ENCODE measurements around the gene COPG2. TPM values are rescaled to one million over a fixed set of nuclear protein-coding genes. Genes with fewer than 3 reads are reported as not detected.
"Not testable (repeated sequence)": the region's sequence is repeated elsewhere in the genome, so short reads cannot be mapped to it uniquely, and the experiment has no call there.

Gene COPG2, protein sequence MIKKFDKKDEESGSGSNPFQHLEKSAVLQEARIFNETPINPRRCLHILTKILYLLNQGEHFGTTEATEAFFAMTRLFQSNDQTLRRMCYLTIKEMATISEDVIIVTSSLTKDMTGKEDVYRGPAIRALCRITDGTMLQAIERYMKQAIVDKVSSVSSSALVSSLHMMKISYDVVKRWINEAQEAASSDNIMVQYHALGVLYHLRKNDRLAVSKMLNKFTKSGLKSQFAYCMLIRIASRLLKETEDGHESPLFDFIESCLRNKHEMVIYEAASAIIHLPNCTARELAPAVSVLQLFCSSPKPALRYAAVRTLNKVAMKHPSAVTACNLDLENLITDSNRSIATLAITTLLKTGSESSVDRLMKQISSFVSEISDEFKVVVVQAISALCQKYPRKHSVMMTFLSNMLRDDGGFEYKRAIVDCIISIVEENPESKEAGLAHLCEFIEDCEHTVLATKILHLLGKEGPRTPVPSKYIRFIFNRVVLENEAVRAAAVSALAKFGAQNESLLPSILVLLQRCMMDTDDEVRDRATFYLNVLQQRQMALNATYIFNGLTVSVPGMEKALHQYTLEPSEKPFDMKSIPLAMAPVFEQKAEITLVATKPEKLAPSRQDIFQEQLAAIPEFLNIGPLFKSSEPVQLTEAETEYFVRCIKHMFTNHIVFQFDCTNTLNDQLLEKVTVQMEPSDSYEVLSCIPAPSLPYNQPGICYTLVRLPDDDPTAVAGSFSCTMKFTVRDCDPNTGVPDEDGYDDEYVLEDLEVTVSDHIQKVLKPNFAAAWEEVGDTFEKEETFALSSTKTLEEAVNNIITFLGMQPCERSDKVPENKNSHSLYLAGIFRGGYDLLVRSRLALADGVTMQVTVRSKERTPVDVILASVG
- total RNA-seq: 16.0 and 22.3 TPM in 2 replicates

DNA sequence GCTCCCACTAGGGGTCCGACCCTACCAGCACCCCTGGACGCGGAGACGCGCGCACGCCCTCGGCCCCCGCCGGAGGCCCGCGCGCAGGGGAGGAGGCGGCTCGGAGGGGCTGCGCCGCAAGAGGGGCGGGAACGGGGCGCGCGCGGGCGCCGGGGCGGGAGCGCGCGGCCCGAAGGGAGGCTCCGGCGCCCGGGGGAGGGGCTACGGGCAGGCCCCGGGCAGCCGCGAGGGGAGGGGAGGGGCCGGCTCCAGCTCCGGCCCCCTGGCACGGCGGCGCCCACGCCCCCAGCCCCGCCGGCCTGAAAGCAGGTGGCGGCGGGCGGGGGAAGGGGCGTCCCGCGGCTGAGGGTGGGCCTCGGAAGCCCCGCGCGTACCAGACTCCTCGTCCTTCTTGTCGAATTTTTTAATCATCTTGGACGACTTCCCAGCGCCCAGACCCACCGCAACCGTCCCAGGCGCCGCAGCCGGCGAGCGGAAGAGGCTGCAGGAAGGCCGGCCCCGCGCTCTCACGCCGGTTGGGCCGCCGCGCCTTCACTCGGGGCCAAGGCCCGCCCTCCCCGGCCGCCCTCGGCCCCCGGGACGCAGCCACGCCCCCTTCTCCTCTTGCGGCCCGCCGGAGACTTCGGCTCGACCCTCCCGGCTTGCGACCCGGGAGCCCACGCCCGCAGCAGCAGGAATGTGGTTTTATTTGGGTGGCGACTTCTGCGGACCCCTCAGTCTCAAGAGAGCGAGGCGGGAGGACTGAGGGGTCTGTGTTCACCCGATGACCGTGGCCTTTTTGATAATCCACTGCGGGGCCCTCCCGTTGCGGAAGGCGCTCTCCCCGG, at the start of gene COPG2:
TSS of gene COPG2 (minus strand) at position 491 of the 827 bp plus-strand sequence. CDS start at position 411, 80 bp downstream.
- peak; percentile 90 for DNase-seq

DNA sequence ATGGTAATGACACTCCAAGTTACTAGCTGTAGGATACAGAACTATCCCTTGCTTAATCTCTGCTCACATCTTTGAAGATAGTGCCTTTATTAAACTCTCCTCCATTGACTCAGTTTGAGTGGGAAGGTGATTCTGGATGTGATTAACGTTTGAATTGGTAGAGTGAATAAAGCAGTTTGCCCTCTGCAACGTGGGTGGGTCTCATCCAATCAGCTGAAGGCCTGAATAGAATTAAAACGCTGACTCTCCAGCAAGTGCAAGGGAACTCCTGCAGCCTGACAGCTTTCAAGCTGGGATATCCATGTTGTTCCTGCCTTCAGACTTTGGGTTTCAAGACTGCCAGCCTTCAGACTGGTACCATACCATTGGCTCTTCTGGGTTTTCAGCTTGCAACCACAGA, 43.9 kb upstream of the COPG2 start:
- no peak for DNase-seq

DNA sequence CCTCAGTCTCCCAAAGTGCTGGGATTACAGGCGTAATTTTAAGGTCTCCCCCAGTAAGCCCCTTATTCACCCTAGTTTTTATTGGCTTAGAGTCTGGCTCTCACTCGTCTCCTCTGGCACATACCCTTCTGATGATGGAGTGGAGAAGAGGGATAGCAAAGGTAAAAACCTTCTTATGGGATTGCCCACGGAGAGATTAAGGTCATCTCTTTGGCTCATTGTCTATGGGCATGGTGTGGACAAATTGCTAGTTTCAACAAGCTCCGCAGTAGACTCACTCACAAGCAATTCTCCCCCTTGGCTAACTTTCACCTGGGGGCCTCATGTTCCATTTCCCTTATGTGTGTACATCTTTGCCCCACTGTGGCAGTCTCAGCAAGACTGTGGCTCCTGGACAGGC, 40.2 kb upstream of the COPG2 start:
- no peak for DNase-seq

DNA sequence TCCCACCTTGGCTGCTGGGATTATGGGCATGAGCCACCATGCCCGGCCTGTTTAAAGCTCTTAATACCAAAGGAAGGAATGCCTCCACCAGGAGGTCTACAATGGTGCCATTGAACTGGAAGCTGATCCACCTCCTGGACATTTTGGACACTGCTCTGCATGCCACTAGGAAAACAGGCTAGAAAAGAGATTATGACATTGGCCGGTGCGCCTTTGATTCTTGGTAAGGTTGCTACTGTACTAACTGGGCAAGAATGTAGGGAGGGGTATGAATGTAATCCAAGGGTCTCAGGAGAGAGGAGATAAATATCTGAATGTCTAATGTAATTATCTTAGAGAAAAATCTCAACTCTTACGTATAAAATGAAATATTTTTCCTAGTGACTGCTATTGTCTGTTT, 39.5 kb upstream of the COPG2 start:
- DNase-seq: no peak

DNA sequence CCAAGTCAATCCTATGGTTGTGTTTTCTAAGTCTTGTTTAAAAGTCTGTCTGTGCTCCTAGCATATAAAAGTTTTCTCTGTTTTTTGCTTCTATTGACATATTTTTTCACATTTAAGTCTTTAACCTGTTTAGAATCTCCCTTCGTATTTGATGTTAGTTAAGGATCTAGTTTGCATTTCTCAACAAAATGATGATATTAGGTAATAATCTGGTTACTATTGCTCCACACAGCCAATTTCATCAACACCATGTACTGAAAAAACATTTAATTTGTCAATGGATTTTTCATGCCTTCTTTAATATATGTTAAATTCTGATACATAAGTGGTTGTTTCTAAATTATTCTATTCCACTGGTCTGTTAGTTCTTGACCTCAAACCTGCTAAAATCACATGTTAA, 35.3 kb upstream of the COPG2 start:
- DNase-seq: no peak

DNA sequence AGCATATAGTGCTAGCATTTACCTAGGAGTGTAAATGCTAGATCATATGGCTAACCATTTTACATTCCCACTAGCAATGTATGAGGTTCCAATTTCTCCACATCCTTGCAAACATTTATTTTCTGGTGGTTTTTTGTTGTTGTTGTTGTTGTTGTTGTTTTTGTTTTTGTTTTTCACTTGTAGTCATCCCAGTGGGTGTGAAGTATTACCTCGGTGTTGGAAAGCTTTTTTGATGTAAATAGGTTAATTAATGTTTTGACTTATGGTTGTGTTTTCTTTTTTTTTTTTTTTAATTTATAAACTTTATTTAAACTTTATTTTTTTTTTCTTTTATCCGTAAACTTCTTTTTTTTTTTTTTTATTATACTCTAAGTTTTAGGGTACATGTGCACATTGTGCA, 33.1 kb upstream of the COPG2 start:
- no peak for DNase-seq

DNA sequence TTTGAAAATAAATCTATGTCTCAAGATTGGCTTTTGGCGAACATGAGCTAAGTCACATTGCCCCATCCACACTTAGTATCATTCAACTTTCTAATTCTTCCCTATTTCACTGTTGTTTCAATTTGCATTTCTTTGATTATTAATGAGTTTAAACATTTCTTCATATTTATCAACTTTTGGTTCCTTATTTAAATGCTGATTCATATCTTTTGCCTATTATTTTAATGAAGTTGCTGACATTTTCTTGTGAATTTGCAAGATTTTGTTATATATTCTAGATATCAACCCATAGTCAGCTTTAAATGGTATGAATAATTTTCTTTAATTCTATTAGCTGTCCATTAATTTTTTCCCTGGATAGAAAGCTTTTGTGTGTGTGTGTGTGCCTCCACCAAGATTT, 32.2 kb upstream of the COPG2 start:
- no peak for DNase-seq

DNA sequence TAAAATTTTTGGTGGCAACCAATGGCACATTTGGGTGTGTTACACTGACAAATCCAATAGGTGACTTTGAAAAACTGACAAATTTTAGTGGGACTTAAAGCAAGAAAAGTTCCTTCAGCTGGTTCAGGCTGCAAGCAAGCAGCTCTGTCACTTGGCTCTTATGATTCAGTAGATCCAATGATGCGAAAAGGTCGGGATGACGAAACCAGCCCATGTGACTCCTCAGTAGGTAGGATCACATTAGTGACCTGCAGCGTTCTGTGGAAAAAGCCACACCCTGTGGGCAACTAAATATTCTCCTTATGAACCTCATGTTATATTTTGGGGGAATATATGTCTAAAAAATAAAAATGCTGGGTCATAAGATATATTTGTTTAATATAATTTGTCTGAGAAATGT, 31.1 kb upstream of the COPG2 start:
- no peak for DNase-seq

DNA sequence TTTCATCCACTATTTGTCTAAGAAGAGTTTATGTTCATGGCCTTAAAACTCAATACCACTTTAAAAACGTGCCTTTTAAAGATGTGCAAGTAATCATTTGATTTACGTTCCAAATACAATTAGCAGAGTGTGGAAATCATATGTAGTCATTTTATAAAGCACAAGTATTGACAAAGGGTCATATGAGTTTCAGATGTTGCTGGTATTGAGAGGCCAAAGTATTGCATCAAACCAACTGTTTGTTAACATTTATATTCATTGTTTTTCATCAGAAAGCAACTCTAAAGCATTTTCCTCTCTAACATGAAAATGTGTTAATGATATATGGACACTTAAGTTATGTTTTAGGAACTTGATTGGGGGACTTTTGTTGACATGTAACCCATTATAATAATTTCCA, 29.3 kb upstream of the COPG2 start:
- DNase-seq: no peak

DNA sequence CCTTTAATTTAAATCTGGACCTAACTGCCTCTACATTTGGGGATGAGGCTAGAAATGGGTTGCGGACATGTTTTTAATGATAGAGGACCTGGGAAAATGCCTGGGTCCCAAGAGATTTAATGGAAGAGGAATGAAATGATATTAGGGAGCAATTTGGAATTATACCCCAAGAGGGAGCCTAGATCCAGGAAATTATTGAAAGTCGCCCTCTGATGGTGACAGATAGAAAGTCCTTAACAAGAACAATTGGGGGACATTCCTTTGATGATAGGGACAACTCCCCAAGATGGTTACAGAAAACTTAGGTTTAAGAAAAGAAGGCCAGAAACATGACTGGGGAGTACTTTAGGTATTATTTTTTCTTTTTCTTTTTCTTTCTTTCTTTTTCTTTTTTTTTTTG, 27.3 kb upstream of the COPG2 start:
- peak; percentile 68 for DNase-seq

DNA sequence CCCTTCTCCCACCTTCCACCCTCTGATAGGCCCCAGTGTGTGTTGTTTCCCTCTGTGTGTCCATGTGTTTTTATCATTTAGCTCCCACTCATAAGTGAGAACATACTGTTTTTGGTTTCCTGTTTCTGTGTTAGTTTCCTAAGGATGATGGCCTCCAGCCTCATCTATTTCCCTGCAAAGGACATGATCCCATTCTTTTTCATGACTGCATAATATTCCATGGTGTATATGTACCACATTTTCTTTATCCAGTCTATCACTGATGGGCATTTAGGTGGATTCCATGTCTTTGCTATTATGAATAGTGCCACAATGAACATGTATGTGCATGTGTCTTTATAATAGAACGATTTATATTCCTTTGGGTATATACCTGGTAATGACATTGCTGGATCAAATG, 23.8 kb upstream of the COPG2 start:
- DNase-seq: not testable (repeated sequence)

DNA sequence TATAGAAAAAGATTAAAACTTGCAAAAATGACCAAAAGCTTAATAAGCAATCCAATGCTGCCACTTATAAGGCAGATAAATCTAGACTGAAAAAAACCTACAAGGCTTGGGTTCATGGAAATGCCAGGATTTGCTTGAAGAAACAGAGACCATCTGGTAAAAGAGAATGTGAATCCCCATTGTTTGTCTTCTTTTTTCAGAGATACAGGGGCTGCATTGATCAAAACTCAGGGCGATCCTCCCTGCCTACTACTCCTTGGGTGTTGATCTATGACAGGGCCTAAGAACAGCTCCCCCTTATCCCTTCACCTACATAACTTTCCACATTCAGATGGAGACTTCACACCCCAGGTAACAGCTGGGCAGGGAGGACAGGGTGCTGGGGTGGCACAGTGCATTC, 21.1 kb upstream of the COPG2 start:
- no peak for DNase-seq

DNA sequence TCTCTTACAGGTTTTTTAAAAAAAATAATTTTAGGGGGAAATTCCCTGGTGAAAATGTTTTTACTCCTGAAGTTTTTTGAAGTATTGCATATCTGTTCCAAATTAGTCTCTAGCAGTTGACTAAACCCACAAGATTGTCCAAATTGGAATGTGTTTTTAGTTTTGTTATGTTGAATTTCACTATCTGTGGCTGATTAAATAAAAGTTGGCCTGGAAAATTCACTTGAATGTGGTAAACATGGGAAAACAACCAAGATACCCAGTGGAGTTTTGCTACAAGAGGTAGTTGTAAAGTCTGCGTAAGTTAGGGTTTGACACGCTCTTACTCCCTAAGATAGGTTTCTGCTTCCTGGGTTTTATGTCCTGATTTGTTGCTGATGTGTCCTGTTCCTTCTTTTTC, 14.5 kb upstream of the COPG2 start:
- no peak for DNase-seq

DNA sequence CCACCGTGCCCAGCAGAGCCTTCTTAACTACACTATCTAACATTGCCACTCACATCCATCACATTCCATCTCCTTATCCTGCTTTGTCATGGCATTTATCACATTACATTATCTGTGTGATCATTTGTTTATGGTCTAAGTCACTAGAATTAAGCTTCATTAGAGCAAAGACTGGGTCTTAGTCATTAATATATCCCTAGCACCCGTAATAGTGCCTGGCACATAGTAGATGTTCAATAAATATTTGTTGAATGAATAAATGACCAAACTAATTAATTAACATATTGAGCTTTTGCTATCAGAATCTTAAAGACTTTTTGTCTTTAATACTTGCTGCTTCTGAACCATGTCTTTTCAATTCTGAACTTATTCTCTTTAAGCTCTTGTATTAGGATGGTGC, 5.9 kb upstream of the COPG2 start:
- no peak for DNase-seq

DNA sequence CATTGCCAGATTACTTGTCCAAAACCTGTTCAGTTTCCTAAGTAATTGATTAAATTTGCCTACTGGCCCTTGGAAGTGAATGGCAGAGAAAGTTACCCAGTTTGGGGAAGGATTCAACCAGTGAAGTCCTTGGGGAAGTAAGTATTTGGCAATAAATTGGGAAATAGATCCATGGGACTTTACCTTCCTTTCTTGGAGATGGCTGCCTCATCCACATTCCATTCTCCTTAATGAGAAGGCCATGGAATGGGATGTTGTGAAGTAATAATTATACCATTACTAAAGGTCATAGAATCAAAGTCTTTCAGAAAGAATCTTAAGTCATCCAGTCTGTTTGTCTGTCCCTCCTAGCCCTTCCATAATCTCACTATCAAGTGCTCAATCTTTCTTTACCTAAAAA, 4.5 kb upstream of the COPG2 start:
- DNase-seq: no peak

DNA sequence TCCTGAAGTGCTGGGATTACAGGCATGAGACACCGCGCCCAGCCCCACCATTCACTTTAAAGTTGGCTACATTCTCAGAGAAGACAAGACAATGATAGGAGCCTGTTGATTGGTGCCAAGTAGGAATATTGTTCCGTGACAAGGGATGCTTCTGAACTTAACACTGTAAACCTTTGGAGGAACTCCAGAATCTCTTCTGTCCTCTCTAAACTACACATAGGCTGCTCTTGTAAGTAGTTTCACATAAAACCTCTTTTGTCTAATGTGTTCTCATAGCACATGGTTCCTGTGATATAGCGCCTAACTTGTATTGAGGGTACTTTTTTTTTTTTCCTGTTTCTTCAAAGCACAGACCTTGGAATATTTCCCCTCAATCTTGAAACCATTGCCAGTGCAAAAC, 3.6 kb upstream of the COPG2 start:
- no peak for DNase-seq

DNA sequence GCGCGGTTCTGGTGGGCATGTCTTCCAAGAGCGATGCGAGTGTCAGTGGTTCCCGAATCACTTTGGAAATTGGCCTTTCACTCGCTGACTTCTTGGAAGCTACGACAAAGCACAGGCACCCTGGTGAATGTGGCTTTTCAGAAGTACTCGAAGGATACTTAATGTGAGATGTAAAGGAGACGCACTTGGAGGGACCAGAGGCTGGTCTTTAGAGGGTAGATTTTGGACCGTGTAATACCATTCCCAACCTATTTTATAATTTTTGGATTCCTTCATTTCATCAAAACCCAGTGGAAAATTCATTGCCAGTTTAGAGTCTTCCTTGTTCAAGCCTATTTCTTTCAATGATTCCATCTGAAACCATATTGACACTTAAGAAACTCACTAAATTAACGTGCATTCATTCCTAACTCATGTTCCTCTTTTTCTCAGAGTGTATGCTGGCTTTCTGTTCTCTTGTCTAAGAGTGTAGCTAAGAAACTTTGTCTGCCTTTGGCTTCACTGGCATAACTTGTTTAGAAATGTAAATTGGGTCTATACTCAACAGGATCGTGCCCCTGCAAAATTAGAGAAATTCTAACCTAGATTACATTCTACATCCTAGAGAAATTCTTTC, 645 bp upstream of the COPG2 start:
- no peak for DNase-seq

DNA sequence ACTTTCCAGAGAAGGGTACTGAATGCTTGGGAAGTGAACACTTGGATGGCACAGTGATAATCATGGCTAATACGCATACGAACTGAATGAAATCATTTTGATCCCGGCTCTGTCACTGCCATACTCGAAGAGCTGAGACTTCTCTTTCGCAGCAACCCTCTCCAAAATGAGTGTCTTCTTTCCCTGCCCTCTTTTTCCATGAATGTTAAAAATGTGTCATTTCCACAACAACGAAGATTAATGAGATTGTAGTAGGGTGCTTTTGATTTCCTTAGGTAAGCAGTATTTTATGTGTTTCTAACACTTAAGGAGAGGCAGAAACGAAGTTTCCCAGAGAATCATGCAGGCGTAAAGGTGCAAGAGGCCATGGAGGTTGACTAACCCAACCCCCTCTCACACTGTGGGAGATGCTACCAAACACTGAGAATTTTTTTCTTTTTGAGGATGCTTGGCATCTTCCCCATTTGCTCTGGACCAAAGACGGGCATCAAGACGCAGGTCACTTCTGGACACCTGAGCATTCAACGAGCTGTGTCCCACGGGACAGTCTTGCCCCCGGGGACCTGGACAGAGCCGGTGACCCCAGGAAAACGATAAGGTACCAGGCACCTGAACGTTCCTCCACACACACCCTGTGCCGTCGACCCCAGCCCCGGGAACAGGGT, 823 bp downstream of the COPG2 start:
- DNase-seq: peak; percentile 18

DNA sequence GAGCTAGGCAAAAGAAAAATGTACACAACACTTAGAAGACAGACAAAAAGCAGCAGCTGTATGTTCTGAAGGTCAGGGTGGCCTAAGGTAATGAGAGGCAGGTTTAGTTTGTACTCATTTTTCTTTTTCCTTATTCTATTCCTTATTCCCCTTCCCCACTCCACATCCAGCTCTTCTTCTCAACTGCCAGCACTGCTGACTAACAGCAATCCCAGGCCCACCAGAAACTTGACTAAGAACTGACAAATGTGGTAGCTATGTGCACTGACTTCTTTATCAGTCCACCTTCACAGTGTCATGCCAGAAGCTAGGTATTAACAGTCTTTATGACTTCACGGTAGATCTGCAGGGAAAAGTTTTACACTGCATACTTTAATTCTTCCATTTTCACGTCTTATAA, 6.1 kb downstream of the COPG2 start:
- no peak for DNase-seq

DNA sequence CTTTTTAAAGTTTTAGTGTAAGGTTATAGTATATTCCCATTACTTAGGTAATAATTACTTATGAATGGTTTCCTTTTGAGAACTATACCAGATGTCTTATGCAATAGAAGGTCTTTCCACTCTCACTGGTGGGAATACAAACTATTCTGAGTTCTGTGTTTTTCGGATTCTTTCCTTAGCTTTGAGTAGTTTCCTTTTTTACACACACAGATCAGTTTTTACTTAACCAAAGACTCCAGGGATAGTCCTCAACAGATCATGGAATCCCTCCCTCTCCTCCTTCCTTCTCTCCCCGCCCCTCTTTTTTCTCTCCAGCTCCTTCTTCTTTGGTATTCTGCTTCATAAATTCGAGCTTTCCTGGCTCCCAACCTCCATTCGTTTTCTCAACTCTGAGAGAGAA, 13.3 kb downstream of the COPG2 start:
- DNase-seq: no peak

DNA sequence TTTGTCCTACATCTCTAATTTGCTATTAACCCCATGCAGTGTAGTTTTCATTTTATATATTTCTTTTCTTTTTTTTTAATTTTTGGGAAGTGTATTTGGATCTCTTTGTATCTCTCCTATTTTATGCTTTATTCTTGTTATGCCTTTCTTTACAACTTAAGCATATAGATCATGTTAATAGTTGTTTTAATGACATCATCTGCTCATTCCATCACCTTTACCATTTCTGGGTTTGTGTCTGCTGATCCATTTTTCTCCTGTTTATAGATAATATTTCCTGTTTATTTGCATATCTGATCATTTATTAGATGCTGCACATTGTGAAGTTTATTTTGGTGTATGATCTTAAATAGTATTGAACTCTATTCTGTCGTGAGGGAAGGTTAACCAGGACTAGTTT, 13.7 kb downstream of the COPG2 start:
- no peak for DNase-seq

DNA sequence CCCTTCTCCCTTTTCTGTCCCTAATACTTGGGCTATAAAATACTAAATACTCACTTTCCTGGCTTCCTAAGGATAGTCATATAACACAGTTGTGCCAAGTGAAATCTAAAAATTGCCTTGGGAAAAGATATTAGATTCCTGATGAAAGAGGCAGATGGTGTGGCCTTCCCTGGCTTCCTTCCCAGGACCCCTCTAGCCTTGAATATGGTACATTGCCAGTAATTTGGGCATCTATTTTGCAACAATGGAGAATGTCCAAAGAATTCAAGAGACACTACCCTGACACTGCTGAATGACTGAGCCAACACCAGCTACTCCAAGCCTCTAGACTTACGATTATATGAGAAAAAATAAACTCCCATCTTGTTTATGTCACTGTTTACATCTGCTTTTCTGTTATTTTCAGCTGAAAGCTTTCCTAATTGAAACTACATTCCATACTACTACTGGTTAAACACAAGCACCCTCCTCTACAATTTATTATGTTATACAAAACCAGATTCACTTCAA, 17.9 kb downstream of the COPG2 start:
- no peak for DNase-seq

All from dermis blood vessel endothelial cell (primary cell).